ENCODE data around the gene TMEM250. TPM values are rescaled to one million over a fixed set of nuclear protein-coding genes. Genes with fewer than 3 reads are reported as not detected.

The TMEM250 gene
- total RNA-seq, 2 experiments from 2014 or later: 42.5 to 44.5 TPM

Other genes with a start within 250 kb of the TMEM250 start
- 10 to 100 TPM; 20.3 to 22.7 TPM for gene CAMSAP1, start 211.3 kb downstream of the TMEM250 start, total RNA-seq
- 10 to 100 TPM; 32.6 to 36.5 TPM for gene UBAC1, start 157.5 kb downstream of the TMEM250 start, total RNA-seq
- 1 to 10 TPM; 6.3 to 9.7 TPM for gene NACC2, start 23.6 kb downstream of the TMEM250 start, total RNA-seq
- not detected for gene LHX3, start 86.3 kb upstream of the TMEM250 start, total RNA-seq
- gene QSOX2, start 126.9 kb upstream of the TMEM250 start, total RNA-seq: 10 to 100 TPM; 11.2 to 13.6 TPM
- gene CCDC187, start 185.2 kb upstream of the TMEM250 start, total RNA-seq: not detected
- 1 to 10 TPM; 4.5 to 6.7 TPM for gene GPSM1, start 208.7 kb upstream of the TMEM250 start, total RNA-seq
- 10 to 100 TPM; 22.4 to 23.7 TPM for gene DNLZ, start 244.9 kb upstream of the TMEM250 start, total RNA-seq